Measurements from ENCODE around the gene COL4A1.

The COL4A1 gene

GRCh38 chr13:110294146-110294545 is 12.8 kb downstream of the COL4A1 start:
- no peak for DNase-seq

- no peak for DNase-seq
Measured at GRCh38 chr13:110293649-110294048, 13.3 kb downstream of the COL4A1 start.

GRCh38 chr13:110293037-110293436 is 13.9 kb downstream of the COL4A1 start:
- DNase-seq = no peak

GRCh38 chr13:110291286-110291685 is 15.7 kb downstream of the COL4A1 start:
- no peak for DNase-seq

- DNase-seq = no peak
Measured at GRCh38 chr13:110290826-110291225, 16.1 kb downstream of the COL4A1 start.

- DNase-seq = no peak
Measured at GRCh38 chr13:110290153-110290552, 16.8 kb downstream of the COL4A1 start.

- no peak for DNase-seq
Measured at GRCh38 chr13:110289661-110290060, 17.3 kb downstream of the COL4A1 start.

- DNase-seq = no peak
Measured at GRCh38 chr13:110289174-110289573, 17.8 kb downstream of the COL4A1 start.

GRCh38 chr13:110286833-110287819 is 19.8 kb downstream of the COL4A1 start:
- DNase-seq = no peak

GRCh38 chr13:110285991-110286832 is 20.7 kb downstream of the COL4A1 start:
- no peak for DNase-seq

- no peak for DNase-seq
Measured at GRCh38 chr13:110284779-110285484, 22.0 kb downstream of the COL4A1 start.

- DNase-seq = no peak
Measured at GRCh38 chr13:110283736-110284517, 23.0 kb downstream of the COL4A1 start.

GRCh38 chr13:110282316-110282841 is 24.6 kb downstream of the COL4A1 start:
- no peak for DNase-seq

- no peak for DNase-seq
Measured at GRCh38 chr13:110281736-110282135, 25.2 kb downstream of the COL4A1 start.

GRCh38 chr13:110280985-110281688 is 25.8 kb downstream of the COL4A1 start:
- DNase-seq = no peak

- DNase-seq = no peak
Measured at GRCh38 chr13:110280231-110280813, 26.6 kb downstream of the COL4A1 start.

- no peak for DNase-seq
Measured at GRCh38 chr13:110279684-110280083, 27.3 kb downstream of the COL4A1 start.

GRCh38 chr13:110278859-110279258 is 28.1 kb downstream of the COL4A1 start:
- no peak for DNase-seq

GRCh38 chr13:110277357-110277975 is 29.5 kb downstream of the COL4A1 start:
- no peak for DNase-seq
